Activated CD4-positive, alpha-beta T cell treated with anti-CD3 and anti-CD28 coated beads, Interleukin-10, Interleukin-2, amounts not matched to agents 100 ng/mL and 50 ng/mL, durations not matched to agents 16 hours and 8 hours (primary cell): Measurements from ENCODE around the gene KCNMA1.
"Not testable (repeated sequence)": the region's sequence is repeated elsewhere in the genome, so short reads cannot be mapped to it uniquely, and the experiment has no call there.

Source experiments
- DNase-seq: peaks from one replicate; pipeline ENCODE4 v3.0.0-alpha.2; 2020

Gene KCNMA1

DNA sequence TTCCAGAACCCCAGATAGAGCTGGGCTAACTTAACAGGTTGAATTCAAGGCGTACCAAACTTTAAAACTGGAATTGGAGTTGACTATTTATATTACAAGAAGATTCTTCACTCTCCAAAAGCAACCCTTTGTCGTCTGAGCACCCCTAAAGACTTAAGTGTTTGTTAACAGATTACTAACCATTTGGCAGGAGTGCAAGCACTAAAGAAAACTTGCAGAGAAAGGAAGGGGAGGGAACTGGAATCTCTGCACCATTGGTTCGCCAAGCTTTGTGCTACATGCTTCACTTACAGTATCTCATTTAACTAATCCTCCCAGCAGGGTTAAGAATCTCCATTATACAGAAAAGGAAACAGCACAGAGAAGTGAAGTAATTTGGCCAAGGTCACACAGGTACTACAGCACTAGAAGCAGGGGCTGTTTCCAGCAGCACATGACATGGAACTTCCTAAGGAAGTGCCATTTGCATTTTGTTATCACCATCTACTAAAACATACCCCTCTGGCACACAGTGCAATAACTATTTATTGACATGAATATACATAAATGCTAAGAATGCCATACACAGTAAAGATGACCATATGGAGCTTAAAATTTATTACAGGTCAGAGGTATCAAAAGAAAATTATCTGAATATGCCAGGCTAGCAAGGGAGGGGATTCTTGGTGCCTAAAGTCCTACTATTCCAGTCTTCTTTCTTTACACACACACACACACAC lies 201.2 kb downstream of the KCNMA1 start:
- DNase-seq: no peak

DNA sequence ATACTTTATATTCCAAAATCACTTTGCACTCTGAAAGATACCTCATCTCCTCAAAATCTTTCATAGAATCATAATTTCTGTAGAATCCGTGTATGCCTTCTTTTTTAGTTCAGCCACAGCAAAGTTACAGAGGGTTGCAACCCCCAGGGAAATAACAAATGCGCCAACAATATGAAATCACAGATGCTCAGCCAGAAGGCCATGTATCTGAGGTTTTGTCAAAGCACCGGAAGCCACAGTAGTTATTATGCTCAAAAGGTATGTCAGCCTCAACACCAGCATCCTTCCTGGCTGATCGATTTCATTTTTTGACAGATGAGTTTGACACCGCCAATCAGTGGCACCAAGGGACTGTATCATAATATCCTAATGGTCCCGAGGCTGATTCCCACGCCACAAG lies 204.1 kb downstream of the KCNMA1 start:
- DNase-seq: no peak

DNA sequence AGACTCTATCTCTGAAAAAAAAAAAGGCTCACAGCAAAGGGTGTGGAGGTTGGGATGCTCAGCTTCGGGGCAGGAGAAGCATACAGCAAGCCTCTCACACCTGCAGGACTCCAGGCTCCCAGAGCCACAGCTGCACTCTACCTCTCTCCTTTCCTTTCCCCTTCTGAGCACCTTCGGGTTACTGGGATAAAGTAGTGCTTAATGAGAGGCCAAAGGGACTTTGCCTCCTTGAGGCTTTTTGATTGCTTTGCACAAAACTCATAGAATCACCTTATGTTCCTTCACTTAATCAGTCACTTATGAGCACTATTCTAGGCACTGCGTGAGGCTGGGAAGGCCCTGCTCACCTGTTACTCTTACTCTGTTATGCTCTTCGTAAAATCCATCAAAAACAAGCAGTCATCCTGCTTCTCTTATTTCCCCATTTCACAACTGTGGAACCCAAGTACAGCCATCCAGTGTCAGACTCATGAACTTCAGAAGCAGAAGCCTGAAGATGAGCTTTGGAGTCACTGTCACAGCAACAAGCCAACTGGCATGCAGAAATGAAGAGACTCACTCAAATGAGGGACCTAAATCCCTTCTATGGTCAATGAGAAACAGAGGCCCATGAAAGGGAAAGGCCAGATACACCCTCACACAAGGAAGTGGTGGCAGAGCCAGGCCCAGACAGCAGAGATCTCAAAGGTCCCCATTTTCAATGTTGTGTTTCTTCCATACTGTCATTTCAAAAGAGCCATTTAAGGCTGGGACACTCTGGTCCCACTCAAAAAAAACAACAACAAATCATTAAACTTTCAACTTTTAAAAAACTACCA lies 205.4 kb downstream of the KCNMA1 start:
- no peak for DNase-seq

DNA sequence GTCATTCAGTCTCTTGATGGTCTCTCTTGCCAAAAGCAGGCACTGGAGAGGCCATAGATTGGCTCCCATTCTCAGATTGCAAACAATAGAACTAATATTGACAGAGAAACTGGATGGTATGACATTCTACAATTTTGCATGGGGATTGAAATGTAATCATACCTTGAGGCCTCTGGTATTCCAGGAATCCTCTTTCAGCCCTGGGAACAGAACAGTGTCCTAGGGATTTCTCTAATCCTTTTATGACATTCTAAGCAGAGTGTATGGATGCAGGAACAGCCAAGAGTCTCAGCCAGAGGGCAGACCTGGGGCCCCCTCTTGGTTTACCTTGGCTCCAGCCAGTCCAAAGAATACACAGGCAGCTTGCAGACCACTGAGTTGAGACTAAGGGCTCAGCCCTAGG lies 206.4 kb downstream of the KCNMA1 start:
- DNase-seq: no peak

DNA sequence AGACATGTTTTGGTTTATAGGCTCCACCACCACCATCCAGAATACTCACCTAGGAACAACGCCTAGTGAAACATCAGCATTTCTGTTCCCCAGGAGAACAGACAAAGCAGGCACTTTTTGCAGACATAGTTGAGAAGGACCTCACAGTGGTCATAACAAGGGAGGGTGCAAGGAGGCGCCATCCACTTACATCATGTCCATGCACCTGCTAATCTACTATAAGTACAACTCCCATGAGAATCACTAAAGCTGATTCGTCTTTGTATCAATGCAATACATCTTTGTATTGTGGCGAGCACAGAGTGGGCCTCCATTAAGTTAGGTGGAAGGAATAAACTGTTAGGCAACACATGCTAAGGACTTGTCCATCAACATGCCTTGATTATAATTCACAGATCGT lies 207.1 kb downstream of the KCNMA1 start:
- no peak for DNase-seq

DNA sequence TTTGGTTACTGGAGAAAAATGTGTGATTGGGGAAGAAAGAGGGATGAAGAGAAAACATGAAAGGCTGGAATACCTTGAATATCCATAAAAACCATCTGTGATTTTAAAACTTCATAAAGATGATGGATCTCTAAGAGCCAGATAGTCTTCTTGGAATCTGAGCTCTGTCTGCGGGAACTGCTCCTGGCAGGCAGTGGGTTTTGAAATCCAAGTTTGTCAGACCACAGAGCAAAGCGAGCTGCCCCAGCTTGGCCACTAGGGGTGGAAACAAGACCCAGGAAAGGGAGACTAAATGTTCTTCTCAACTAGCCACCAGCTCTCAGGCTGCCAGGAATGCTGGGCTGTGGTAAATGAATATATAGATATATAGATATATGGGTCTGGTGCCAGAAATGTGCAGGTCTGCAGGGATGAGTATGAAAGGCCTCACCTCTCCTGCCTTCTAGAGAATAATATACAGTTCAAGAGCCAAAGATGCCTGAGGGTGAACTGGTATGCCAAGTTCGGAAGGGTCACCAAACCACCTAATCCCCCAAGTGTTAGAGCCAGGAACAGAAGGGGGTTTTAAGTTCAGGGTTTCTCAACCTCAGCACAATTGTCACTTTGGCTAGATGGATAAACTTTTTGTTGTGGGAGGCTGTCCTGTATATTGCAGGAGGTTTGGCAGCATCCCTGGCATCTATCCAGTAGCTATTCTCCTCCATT lies 208.8 kb downstream of the KCNMA1 start:
- no peak for DNase-seq

DNA sequence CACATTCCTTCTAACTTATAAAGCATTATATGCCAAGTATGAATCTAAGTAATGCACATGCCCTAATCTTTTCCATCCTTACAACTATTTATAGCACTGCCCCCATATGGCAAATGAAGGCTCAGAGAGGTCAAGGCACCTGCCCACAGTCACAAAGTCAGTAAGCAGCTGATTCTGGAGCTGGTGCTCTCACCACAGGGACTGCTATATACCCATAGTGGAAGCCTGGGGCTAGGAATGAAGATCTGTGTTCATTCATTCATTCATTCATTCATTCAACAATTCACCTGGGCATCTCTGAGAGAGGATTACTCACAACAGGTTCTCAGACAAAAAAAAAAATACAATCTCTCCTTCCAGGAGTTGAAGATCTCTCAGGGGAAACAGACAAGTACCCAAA lies 213.4 kb downstream of the KCNMA1 start:
- DNase-seq: no peak

DNA sequence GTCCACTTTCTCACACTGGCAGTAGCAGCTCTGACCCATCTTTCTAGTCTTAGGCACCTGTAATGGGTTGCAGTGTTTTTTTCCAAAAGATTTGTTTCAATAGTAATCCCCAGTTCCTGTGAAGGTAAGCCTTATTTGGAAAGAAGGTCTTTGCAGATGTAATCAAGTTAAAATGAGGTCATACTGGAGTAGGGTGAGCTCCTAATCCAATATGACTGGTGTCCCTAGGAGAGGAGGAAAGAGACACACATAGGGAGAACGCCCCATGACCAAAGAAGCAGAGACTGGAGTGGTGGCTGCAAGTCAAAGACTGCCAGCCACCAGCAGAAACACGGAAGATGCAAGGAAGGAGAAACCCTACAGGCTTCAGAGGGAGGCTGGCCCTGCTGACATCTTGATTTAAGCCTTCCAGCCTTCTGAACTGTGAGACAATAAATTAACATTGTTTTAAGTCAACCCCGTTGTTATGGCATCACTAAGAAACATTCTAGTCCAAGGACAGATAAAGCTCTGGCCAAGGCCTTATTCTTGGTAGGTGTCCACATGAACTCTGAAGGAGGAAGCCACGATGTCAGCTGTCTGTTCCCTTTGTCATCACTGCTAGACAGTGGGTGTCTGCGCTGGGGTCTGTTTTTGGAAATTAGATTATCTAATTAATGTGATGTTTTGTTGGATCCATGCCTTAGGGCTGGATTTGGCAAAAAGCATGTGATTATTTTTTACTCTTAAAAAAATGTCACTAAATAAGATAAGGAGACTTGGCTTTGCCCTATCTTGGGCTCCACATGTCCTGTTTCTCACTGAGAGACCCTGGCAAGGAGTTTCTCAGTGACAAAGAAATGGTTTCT lies 214.9 kb downstream of the KCNMA1 start:
- no peak for DNase-seq

DNA sequence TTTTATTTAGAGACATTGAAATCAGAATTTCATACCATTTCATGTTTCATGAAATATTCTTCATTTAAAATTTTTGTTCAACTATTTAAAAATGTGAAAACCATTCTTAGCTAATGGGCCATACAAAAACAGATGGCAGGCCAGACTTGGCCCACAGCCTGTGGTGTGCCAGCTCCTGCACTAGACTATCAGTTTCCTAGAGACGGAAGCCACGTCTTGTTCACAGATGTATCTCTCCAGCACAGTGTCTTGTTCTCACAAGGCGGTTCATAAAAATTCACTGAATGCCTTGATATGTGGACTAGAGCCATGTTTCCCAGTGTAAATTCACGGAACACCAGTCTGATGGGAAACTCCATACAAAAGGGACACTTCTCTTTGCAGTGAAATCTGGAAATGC lies 216.0 kb downstream of the KCNMA1 start:
- no peak for DNase-seq

DNA sequence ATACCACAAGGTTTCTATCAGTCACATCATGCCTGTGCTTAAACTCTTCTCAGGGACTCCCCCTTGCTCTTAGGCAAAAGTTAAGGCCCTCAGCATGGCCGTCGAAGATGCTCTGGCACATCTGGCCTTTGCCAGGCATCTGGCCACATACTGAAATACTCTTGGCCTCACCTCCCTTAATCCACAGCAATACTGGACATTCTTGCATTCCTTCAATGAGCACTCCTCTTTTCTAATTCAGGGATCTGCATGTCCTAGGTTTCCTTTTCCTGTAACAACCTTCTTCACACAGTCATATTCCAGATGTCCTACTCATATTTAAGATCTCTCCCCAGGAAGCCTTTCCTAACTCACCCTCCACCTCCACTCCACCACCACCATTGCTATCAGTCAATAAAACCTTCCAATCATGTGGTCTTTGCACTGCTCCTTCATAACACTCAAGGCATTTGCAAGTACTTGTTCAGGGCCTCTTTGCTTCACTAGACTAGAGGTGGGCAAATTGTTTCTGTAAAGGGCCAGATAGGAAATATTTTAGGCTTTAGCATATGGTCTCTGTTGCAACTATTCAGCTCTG lies 216.6 kb downstream of the KCNMA1 start:
- no peak for DNase-seq

DNA sequence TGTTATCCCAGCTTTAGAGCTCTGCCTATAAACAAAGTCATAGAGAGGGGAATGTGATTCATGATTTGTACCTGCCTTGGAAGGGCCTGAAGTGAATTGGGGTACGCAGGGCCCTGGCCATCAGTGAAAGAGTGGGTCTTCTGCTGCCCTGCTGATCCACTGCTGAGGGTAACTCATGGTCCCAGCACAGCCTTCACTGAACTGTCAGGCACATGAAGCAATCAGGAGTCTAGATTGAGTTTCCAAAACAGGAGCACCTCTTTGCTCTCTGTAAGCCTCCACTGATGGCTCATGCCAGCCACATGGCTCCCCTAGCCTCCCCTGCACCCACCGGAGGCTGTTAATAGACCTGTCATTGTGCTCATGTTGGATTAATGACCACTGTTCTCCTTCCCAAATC lies 217.6 kb downstream of the KCNMA1 start:
- DNase-seq: no peak

DNA sequence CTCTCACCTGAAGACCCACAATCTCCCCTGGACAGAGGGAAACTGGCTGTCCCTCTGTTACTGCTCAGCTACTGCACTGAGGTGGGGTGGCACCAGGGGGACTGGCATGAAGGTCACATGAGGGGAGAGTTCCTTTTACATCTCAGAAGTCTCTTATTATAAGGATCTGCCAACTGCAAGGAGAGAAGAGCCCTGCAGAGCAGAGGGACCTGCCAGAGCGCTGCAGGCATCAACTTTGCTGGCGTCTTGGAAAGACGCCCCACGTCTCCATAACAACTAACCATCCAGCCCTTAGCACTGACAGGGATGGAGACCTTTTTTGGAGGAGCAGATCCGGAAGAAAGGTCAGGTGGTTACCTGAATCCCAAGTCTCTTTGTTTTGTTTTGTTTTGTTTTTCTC lies 218.6 kb downstream of the KCNMA1 start:
- no peak for DNase-seq

DNA sequence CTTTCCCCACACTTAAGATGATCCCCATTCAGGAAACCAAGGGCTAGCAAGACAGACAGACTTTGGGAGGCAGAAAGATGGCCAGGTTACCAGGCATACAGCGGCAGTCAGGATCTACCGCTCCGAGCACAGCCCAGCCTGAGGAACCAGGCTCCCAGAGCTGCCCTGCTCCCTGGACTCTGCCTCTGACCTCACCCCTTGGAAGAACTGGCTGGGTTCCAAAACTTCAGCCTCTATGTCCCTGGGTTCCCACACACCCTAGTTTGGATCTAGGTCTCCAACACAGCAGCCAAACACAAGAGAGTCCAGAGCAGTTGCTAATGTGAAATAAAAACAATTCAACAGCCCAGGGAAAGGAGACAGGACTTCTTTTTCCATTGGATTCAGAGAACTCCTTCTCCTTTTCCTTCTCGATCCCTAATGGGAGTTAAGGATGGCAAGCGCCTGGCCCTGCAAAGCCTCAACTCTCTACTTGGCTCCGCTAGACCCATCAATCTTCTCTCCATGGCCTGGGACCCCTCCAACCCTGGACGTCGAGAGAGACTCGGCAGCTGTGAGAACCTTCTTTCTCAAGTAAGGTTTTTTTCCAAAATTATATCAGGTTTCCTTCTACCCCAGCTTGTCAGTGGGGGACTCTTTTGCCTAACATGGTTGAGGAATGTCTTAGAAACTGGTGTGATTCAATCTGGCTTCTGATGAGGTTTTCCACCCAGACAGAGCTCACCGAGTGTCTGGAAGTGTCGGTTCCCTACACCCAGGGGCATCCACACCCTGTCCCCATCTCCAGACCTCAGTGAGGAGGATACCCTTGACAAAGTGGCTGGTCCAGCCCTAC lies 219.6 kb downstream of the KCNMA1 start:
- no peak for DNase-seq

DNA sequence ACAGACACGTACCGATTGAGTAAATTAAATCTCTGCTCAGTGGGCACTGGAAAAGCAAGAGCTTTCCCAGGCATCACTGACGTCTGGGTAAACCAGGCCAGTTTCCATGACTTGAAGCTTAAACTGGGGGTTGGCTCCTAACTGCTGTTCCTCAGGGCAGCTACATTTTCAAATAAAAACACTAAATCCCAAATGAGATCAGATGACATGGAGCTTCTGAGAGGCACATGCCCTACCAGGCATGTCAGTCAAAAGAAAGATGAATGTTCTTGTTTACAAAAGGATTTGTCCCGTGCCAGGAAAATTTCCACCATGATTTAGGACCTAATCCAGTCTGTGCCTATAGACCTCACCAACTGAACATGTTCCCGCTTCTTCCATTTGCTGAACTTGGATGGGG lies 220.2 kb downstream of the KCNMA1 start:
- no peak for DNase-seq

DNA sequence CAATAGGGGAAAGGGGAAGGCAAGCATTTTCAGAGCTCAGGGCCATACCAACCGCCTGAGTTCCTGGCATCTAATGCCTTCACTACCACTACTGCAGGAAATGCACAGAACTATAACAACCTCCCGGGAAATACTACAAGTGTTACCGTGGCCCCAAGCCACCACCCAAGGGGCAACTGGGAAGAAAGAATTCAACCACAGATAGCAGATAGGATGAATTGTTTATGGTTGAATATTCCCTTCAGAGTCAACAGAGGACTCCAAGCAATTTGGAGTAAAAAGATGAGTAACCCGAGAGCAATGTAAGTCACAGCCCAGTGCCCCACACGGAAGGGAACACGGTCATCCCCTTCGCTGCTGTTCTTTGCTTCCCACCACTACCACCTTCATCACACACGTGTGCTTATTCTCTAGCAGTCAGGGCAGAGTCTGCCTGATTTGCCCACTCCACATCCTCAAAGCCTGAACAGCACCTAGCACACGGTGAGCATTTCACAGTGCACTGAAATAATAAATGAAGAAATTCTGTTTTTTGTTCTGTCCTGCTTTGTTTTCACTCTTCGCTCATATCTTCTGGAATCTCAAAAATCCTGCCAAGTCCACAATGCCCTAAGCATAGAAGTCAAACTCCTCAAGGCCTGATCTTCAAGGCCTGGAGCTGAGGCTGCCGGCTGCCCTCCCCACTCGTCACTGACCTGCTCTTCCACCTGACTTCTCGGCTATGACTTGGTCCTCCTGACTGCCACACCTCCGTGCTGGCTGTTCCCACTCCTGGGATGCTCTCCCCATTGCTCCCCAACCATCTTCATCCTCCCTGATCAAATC lies 221.1 kb downstream of the KCNMA1 start:
- DNase-seq: no peak

DNA sequence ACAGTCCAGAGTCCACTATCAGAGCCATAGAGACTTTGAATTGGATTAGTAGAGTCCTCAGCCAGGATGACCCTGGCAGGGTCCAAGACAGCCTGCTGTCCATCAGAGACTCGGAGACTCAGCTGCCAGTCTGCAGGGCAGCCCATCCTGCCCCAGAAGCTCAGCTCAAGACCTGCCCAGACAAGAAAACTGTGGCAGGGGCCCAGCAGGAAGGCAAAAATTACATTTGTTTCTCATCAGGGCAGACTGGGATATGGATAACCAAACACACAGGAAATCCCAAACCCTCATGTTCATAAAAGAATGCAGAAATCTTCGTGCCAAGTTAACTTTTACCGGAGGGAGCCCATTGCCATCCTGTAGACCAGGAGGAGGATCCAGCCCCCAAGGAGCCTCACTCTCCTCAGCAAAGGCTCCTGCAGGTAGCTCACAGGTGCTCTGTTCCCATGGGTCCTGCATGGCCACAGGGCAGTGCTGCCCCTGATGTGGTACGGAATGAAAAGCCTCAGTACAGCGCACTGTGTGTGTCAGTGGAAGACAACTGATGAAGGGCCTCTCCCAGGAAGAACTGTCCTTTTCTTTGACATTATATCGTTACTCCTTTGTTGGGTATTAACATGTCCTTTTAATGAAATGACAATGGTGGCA lies 222.2 kb downstream of the KCNMA1 start:
- no peak for DNase-seq

DNA sequence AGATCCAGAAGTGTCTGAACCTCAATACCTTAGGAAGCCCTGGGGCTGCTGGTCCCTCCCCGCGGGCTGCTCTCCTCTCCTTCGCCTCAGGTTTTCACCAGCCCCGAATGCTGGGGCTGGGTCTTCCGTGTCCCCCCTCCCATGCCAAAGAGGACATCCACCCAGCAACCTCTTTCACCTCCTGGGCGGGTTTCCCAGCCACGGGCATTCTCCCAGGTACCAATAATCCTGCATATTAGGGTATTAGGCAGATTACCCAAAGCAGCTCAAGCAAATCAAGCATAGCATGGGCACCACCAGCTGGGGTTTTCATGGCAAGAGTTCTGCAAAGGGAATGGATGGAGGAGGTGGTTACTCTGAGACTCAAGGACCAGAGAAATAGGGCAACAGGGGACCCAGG lies 224.4 kb downstream of the KCNMA1 start:
- no peak for DNase-seq

DNA sequence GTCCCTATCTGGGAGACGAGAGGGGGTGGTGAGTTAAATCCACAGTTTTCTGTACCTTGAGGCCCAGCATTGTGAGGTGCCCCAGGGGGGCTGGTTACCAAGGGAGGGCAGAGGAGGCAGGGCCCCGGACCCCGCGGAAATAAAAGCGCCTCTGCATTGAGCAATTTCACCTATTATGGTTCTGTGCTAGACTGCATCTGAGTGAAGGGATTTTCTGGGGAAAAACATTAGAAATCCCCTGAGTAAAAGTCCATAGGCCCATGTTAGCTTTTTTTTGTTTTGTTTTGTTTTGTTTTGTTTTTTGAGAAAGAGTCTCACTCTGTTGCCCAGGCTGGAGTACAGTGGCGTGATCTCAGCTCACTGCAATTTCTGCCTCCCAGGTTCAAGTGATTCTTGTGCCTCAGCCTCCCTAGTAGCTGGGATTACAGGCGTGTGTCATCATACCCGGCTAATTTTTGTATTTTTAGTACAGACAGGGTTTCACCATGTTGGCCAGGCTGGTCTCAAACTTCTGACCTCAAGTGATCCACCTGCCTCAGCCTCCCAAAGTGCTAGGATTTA lies 225.0 kb downstream of the KCNMA1 start:
- DNase-seq: not testable (repeated sequence)

DNA sequence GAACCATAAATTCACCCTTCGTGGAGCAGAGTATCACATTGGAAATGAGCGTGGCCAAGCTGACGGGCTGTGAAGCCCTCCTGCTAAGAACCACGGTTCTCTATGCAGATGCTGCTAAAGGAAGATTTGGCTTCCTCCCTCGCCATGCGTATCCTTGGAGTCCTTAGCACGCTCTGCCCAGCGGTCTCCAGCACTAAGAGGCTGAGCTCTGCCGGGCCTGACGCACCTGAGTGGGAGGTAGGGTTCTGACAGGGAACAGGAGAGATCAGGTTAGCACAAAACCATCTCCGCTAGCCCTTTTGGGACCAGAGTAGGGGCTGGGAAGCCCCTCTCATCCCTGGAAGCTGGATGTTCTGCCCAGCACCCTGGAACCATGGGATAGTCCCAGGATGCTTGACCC lies 225.8 kb downstream of the KCNMA1 start:
- DNase-seq: no peak

DNA sequence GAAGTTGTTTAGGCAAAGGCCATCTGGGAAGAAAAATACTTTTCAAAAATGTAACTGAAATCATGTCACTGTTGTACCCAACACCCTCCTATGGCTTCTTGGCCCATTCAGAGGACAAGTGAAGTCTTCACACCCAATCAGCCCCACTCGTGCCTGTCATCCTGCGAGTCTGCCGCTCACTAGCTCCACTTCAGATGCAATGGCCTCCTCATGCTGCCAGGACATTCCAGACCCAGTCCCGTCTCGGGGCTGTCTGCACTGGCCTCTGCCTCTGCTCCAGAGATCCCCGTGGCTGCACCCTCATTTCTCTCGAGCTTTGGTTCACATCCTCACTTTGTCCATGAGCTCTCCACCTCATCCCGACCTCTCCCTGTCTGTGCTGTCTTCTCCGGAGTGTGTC lies 227.1 kb downstream of the KCNMA1 start:
- DNase-seq: no peak
